HG02938 (cell line): Measurements from ENCODE around the gene PSMA1.
"Not testable (repeated sequence)": the region's sequence is repeated elsewhere in the genome, so short reads cannot be mapped to it uniquely, and the experiment has no call there.

Source experiments
- ATAC-seq: cut with Tn5 transposase; IDR thresholded peaks from one replicate; pipeline ENCODE4 v1.9.1; 2021; ENCODE audit warnings: mild to moderate bottlenecking, moderate library complexity; ENCODE audit not compliant: unreplicated experiment

Gene PSMA1

DNA sequence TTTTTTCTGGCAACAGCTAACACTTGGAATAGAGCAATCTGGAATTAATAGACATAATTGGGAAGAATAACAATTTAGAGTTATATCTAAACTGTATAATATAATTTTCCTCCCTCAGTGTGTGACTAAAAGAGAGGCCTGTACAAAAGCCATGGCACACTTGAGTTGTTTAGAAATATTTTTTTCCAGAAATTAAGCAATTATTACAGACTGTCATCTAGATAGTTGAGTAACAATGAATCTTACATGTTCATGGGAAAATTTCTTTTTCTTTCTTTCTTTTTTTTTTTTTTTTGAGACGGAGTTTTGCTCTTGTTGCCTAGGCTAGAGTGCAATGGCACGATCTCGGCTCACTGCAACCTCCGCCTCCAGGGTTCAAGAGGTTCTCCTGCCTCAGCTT is 15.0 kb upstream of the PSMA1 start:
- ATAC-seq: not testable (repeated sequence)

DNA sequence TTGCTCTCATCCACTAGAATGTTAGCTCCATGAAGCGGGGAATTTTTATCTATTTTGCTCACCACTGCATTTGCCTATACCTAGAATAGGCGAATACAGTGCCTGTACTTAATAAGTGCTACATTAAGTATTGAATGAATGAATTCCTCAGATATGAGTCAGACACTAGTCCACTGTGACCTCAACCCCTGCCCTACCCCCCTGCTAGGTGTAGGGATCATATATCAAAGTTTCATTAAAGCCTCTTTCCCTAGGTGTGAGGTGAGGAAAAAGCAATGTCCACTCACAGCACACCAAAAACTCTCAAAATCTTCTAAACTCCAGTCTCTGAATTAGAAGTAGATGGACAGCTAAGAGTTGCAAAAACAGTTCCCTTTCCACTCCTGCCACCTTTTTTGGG is 9.8 kb upstream of the PSMA1 start:
- ATAC-seq: no peak

GRCh38 chr11:14529321-14529720 is 9.1 kb upstream of the PSMA1 start:
- ATAC-seq: no peak

DNA sequence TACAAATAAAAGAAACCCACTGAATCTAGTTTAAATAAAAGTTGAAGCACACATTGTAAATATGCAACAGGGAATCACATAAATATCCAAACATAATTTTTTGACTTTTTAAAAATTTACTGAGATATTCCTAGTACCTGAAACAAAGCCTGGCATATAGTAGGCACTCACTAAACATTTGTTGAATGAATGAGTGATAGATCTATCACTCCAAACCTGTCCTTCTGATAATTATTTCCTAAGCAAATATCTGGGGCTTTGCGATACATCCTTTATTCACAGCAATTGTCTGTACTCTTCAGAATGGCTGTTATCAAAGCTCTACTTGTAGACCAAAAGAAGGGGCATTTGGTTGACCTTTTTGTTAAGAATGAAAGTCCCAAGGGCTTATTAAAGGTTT is 2.6 kb upstream of the PSMA1 start:
- ATAC-seq: no peak

- no peak for ATAC-seq
Measured at GRCh38 chr11:14522245-14522644, 2.1 kb upstream of the PSMA1 start.

- ATAC-seq: peak; percentile 1
Measured at GRCh38 chr11:14520747-14521151, 563 bp upstream of the PSMA1 start.

- peak; percentile 9 for ATAC-seq
Measured at GRCh38 chr11:14519597-14519916, 629 bp downstream of the PSMA1 start.

- no peak for ATAC-seq
Measured at GRCh38 chr11:14518820-14519219, 1.4 kb downstream of the PSMA1 start.

GRCh38 chr11:14513800-14514199 is 6.4 kb downstream of the PSMA1 start:
- no peak for ATAC-seq

GRCh38 chr11:14506532-14506931 is 13.7 kb downstream of the PSMA1 start:
- ATAC-seq: no peak

- no peak for ATAC-seq
Measured at GRCh38 chr11:14503023-14503422, 17.2 kb downstream of the PSMA1 start.

- no peak for ATAC-seq
Measured at GRCh38 chr11:14502039-14502438, 18.1 kb downstream of the PSMA1 start.

GRCh38 chr11:14500181-14500651 is 20.0 kb downstream of the PSMA1 start:
- ATAC-seq: peak; percentile 57

- ATAC-seq: peak; percentile 84
Measured at GRCh38 chr11:14499560-14500180, 20.5 kb downstream of the PSMA1 start, which contains the start of gene COPB1. Gene COPB1 (minus strand): TSS chr11:14499811. CDS start chr11:14498928, 883 bp downstream.

- peak; percentile 14 for ATAC-seq
Measured at GRCh38 chr11:14499178-14499559, 21.0 kb downstream of the PSMA1 start.

DNA sequence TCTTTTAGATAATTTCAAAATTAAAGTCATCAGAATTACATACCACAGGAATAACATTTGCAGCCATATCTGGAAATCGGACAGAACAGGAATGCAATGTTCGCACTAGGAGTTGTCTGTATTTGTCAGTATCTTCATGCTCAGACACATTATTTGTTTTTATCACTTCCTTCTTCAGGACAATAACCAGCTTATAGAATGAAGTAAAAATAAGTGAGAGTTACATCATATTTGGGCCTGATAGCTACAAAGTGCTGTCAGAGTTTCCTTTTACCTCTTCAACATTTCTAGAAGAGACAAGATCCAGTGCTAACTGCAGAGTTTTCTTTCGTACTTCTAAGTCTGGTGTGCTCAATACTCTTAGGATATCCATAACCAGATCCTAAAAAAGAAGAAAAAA is 39.5 kb downstream of the PSMA1 start:
- ATAC-seq: no peak

DNA sequence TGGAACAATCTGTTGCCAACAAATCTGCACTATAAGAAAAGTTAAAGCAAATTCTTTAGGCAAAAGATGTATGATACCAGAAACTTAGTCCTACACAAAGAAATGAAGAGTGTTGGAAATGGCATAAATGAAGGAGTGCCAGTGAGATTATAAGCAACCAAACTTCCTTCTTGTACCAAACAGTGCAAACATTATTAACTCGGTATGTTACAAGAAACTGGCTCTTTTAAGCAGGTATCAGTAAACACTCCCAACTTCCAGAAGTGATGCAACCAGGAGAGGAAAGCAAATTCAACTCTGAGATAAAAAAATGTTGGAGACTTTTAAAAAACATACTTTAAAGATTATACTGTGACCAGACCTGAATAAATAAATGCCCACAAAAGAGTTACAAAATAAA is 49.1 kb downstream of the PSMA1 start:
- ATAC-seq: no peak

GRCh38 chr11:14463623-14464022 is 56.6 kb downstream of the PSMA1 start:
- ATAC-seq: no peak

GRCh38 chr11:14460147-14460546 is 60.0 kb downstream of the PSMA1 start:
- ATAC-seq: no peak

GRCh38 chr11:14458377-14458776 is 61.8 kb downstream of the PSMA1 start:
- ATAC-seq: no peak

DNA sequence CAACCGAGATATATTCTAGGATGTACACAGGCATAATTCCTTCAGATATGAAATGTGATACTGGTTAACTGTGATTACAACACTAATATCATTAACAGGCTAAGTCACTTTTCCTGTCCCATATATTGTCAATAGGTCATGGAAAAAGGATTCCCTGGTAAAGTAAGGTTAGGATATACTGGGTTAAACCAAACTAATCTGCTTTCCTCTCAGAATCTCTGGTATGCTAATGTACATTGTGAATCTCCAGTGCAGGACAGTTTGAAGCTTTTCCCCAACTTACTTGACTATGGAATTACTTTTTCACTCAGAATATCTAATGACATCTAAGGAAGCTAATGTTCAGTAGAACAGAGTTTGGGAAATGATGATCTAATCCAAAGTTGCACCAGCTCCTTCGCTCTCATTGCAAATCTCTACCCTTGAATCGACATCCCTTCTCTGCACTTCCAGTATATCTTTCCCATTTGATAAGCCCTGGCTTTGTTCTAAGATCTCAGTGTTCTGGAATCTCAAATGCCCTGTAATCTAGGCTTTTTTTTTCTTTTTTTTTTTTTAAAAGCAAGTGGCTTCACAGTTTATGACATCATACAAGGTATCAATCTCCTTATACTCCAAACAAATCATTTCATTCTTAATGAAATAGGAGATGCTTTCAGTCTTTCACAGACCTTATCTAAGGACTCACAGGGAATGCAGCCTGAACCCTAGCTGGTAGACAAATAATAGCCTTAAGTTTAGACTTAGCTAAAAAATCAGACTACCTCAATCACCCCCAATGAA is 64.3 kb downstream of the PSMA1 start:
- ATAC-seq: no peak
